ENCODE results near the gene CDH4. TPM values are rescaled to one million over a fixed set of nuclear protein-coding genes. Genes with fewer than 3 reads are reported as not detected.

The CDH4 gene
- total and polyA plus RNA-seq, 2 of the 8 experiments (the other 6 are each of a cell fraction or from before 2014, with no cell fraction given): 4.3 to 7.9 TPM

DNA sequence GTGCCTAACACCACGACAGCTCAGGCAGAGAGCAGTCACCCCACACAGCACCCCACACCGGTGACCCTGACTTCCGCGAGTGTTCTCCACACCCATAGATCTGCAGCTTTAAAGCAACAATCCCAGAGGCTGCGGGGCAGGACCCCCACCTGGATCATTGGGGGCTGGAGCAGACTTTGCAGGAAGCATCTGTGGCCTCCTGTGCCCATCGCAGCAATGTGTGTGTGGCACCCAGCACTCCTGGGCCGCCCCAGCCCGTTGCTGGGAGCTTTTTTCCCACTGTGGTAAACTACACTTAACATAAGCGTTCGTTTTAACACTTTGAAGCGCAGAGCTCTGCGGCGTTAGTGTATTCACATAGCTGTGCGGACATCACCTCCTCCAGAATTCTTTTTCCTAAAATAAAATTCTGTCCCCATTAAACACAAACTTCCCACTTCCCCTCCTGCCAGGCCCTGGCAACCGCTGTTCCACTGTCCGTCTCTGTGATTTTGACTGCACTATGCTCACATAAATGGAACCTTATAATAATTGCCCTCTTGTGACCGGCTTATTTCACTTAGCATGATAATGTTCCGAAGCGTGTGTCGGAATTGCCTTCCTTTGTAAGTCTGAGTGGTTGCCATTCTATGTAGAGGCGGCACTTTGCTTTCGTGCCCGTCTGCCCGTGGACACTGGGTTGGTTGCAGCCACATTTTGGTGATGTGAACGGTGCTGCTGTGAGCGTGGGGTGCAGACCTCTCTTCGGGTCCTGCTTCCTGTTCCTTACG is 382.5 kb downstream of the CDH4 start (continued):
- TF ChIP-seq CTCF (IDR thresholded peaks at IDR 0.05; ENCODE audit: control extremely low read depth in 1 of 3, insufficient read depth in 1 of 3, low read depth in 1 of 3, low read length in 3 of 3) (no peak), CHD2 (IDR thresholded peaks at IDR 0.05; ENCODE audit: low read length) (no peak)

Measured in H1 (cell line).